G401 (cell line): Measurements from ENCODE around the gene MAIP1. TPM values are rescaled to one million over a fixed set of nuclear protein-coding genes. Genes with fewer than 3 reads are reported as not detected.

Source experiments
- total RNA-seq: library from RNA; depleted of rRNA; stranded (reverse); fragments of >200 nt; shearing (Covaris generic); gene quantifications from 2 replicates; pipeline ENCODE4 v1.2.3, GENCODE V29; 2014; rRNA removed

MAIP1 gene
- total RNA-seq, 1 experiment from 2014 or later: 29.3 TPM

Other genes with a start within 250 kb of the MAIP1 start
- 0.10 TPM in 1 of 2 replicates, not detected in the other for gene FTCDNL1, start 104.4 kb upstream of the MAIP1 start, total RNA-seq
- 5.6 and 6.3 TPM in 2 replicates for gene C2orf69, start 44.3 kb upstream of the MAIP1 start, total RNA-seq
- gene TYW5, start 91 bp upstream of the MAIP1 start, total RNA-seq: 3.7 and 7.4 TPM in 2 replicates